Upper lobe of right lung (tissue), 1 donor: Measurements from ENCODE around the gene CCDC83. TPM values are rescaled to one million over a fixed set of nuclear protein-coding genes. Genes with fewer than 3 reads are reported as not detected.

Experiments used
- ATAC-seq: fragments of 200-7000 bp; cut with Tn5 transposase; one replicate; pipeline ENCODE4 v1.9.1; 2020; ENCODE audit warnings: mild to moderate bottlenecking, moderate library complexity
- DNase-seq: peaks from one replicate; pipeline ENCODE4 v3.0.0-alpha.2; 2020
- H3K27ac ChIP-seq: fragments of 200-600 bp; one replicate; pipeline ENCODE4 v1.8.0; 2022
- H3K27me3 ChIP-seq: fragments of 200-600 bp; one replicate; pipeline ENCODE4 v1.8.0; 2022; ENCODE audit warnings: mild to moderate bottlenecking
- H3K36me3 ChIP-seq: fragments of 200-600 bp; one replicate; pipeline ENCODE4 v1.8.0; 2022
- H3K4me1 ChIP-seq: fragments of 200-600 bp; one replicate; pipeline ENCODE4 v1.8.0; 2022
- H3K4me3 ChIP-seq: fragments of 200-600 bp; one replicate; pipeline ENCODE4 v1.8.0; 2022; ENCODE audit warnings: mild to moderate bottlenecking
- H3K9me3 ChIP-seq: fragments of 200-600 bp; one replicate; pipeline ENCODE4 v1.8.0; 2022
- intact Hi-C: fragments of 100-400 bp; cut with DNase I; formaldehyde crosslinking; loops from one replicate; pipeline ENCODE4 v1.11.0; 2022
- total RNA-seq: library from RNA; stranded (reverse); fragmentation: NEBNext Ultra II Directional; extraction: Animal tissue kit (Norgen Biotek cat#: 25700); gene quantifications from one replicate; pipeline ENCODE4 v1.2.1, GENCODE V29; 2021
- TF ChIP-seq, protein P1 (sequence below): fragments of 200-600 bp; IDR thresholded peaks from one replicate; pipeline ENCODE4 v1.8.0; 2022; ENCODE audit warnings: antibody characterized with exemption
- donor health status: DM: no; HTN: yes; CAD: no; lungs with severe emphysema.

Gene CCDC83
- total RNA-seq, 1 donor from 2014 or later = not detected

DNA sequence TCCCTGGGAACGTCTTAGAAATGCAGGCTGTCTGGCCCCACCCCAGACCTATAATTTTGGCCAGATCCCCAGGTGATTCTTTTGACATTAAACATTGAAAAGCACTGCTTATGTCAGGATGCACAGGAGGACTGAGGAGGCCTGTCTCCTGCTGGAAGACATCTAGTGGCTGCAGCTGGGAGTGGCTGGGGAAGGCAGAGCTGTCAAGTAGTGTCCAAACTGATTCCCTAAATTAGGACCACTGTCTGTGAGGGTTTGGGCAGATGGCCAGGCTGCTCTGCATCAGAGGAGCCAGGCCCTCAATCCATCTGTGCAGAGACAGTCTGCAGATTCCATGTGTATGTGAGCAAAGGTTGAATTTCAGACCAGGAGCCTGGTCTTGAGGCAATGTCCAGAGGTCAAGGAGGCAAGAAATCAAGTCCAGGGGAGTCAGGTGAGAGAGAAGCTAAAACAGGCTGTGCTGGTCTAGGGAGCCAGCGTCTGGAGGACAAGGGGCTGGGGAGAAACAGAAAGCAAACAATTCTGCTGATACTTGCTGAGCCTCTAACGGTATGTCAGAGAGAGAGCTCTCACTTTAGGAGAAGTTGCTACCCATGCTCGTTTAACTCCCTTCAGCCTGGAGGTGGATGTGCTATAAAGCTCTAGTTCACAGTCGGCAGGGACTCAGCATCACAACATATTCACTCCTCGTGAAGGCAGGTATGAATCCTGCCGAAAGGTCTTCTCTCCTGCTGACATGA, 28.9 kb upstream of the CCDC83 start:
- TF ChIP-seq, protein P1, sequence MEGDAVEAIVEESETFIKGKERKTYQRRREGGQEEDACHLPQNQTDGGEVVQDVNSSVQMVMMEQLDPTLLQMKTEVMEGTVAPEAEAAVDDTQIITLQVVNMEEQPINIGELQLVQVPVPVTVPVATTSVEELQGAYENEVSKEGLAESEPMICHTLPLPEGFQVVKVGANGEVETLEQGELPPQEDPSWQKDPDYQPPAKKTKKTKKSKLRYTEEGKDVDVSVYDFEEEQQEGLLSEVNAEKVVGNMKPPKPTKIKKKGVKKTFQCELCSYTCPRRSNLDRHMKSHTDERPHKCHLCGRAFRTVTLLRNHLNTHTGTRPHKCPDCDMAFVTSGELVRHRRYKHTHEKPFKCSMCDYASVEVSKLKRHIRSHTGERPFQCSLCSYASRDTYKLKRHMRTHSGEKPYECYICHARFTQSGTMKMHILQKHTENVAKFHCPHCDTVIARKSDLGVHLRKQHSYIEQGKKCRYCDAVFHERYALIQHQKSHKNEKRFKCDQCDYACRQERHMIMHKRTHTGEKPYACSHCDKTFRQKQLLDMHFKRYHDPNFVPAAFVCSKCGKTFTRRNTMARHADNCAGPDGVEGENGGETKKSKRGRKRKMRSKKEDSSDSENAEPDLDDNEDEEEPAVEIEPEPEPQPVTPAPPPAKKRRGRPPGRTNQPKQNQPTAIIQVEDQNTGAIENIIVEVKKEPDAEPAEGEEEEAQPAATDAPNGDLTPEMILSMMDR = peak; percentile 43
- Histone ChIP-seq H3K36me3 (no peaks in the 10 kb centered on the region), H3K4me3 (no peak overlapping the region), H3K4me1 (peaks cover 4% of the 10 kb centered on the region), H3K27me3 (no peaks in the 10 kb centered on the region), H3K9me3 (no peaks in the 10 kb centered on the region), H3K27ac (no peak overlapping the region)
- DNase-seq (no peak), ATAC-seq (peak; percentile 15)
- intact Hi-C loops = loop anchor here (10.0 kb wide), 1 partner anchor 131 kb away; no protein-coding TSS in a partner anchor

DNA sequence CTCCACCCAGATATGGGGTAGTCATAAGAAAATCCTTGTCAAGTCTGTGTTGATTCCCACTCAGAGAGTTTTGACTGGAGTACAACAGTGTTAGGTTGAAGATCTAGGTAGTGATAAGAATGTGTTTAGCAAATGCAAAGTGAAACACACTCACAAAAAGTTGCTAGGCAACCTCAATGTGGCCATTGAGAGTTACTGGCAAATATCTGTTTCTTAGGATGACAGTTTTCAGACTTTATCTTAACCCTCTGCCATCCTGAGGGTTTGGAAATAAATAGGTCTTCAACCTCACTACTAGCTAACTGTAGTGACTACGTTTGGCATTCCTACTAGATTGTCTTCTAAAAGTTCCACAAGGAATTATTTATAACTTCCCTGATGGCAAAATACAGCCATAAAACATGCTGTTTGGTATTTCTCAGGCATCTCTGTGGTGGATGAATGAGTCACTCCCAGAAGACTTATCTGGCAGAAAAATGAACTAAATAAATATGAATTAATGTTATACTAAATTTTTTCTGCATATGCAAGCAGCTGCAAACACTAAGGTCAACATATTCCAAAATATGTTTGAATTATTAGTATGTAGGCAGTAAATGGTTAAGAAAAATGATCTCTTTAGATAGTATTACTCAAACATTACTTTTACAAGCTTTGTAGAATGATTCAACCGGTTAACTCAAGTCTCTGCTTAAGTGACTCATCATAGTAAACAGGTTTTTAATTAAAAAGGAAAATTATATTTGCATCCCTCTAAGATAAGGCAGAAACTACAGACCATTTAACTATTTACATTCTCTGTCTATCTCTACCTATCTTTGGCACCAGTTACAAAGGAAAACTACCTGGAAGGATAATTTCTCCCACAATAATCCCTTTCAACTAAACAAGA, 27.2 kb upstream of the CCDC83 start:
- no peak overlapping the region for H3K27ac ChIP-seq
- TF ChIP-seq, protein P1 = no peak
- peak; percentile 45 for ATAC-seq
- H3K4me1 ChIP-seq = peaks cover 4% of the 10 kb centered on the region
- DNase-seq = no peak
- no peaks in the 10 kb centered on the region for H3K36me3 ChIP-seq
- H3K9me3 ChIP-seq = no peaks in the 10 kb centered on the region
- H3K27me3 ChIP-seq = no peaks in the 10 kb centered on the region
- intact Hi-C loops = loop anchor here (10.0 kb wide), 1 partner anchor 133 kb away; no protein-coding TSS in a partner anchor
- no peak overlapping the region for H3K4me3 ChIP-seq

DNA sequence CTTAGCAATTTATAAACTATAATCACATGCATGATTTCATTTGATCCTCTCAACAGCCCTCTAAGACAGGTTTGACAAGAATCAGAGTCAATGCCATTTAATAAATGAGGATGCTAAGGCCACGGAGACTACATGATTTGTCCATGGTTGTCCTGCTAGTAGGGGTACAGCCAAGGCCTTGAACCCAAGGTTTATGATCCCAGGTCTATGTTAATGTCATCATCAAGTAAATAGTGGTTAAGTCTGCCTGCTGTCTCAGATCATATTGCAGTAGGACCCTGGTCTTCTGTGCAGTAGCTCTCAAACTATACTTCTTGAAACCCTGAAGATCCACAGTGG, 26.6 kb upstream of the CCDC83 start:
- Histone ChIP-seq H3K27me3 (no peaks in the 10 kb centered on the region), H3K36me3 (no peaks in the 10 kb centered on the region), H3K27ac (no peak overlapping the region), H3K4me1 (peaks cover 4% of the 10 kb centered on the region), H3K9me3 (no peaks in the 10 kb centered on the region), H3K4me3 (no peak overlapping the region)
- TF ChIP-seq, protein P1 = no peak
- intact Hi-C loops = loop anchor here (10.0 kb wide), 1 partner anchor 134 kb away; no protein-coding TSS in a partner anchor
- ATAC-seq (no peak), DNase-seq (no peak)

DNA sequence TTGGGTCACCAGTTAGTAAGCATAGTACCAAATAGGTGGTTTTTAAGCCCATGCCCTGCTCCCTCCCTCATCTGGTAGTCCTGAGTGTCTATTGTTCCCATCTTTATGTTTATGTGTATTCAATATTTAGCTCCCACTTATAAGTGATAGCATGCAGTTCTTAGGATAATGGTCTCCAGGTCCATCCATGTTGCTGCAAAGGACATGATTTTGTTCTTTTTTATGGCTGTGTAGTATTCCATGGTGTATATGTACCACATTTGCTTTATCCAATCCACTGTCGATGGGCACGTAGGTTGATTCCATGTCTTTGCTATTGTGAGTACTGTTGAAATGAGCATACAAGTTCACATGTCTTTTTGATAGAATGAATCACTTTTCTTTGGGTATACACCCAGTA, 26.0 kb upstream of the CCDC83 start:
- Histone ChIP-seq H3K4me1 (peaks cover 4% of the 10 kb centered on the region), H3K36me3 (no peaks in the 10 kb centered on the region), H3K9me3 (no peaks in the 10 kb centered on the region), H3K4me3 (no peak overlapping the region), H3K27me3 (no peaks in the 10 kb centered on the region), H3K27ac (no peak overlapping the region)
- ATAC-seq = no peak
- TF ChIP-seq, protein P1 = no peak
- DNase-seq = no peak
- intact Hi-C loops = loop anchor here (10.0 kb wide), 1 partner anchor 134 kb away; no protein-coding TSS in a partner anchor

DNA sequence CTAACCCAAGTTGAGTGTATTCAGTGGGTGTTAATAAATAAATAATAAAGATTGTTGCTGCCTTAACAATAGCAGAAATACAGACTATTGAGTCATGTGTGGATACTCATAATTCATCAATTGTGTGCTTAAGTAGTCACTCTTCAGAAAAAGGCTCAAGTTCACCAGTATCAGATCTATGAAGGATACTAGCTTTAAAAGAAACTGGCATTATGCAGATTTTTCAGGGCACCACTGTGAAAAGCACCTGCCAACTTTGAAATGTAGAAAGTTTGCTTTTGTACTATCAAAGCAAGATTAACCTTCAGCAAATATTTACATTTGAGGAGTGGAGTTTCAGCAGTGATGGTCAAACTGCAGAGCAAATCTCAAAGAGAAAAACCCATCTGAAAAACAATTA, 24.1 kb upstream of the CCDC83 start:
- DNase-seq (no peak), ATAC-seq (no peak)
- peaks cover 4% of the 10 kb centered on the region for H3K4me1 ChIP-seq
- H3K36me3 ChIP-seq = no peaks in the 10 kb centered on the region
- H3K27me3 ChIP-seq = no peaks in the 10 kb centered on the region
- H3K4me3 ChIP-seq = no peak overlapping the region
- intact Hi-C loops = no loop called here
- H3K9me3 ChIP-seq = no peaks in the 10 kb centered on the region
- H3K27ac ChIP-seq = no peak overlapping the region
- TF ChIP-seq, protein P1 = no peak
